GM04503 (cell line): Measurements from ENCODE around the gene RBBP7.

Experiments used
- DNase-seq: peaks from one replicate; pipeline ENCODE4 v3.0.0-alpha.2; 2012; ENCODE audit warnings: low read depth

RBBP7 gene

DNA sequence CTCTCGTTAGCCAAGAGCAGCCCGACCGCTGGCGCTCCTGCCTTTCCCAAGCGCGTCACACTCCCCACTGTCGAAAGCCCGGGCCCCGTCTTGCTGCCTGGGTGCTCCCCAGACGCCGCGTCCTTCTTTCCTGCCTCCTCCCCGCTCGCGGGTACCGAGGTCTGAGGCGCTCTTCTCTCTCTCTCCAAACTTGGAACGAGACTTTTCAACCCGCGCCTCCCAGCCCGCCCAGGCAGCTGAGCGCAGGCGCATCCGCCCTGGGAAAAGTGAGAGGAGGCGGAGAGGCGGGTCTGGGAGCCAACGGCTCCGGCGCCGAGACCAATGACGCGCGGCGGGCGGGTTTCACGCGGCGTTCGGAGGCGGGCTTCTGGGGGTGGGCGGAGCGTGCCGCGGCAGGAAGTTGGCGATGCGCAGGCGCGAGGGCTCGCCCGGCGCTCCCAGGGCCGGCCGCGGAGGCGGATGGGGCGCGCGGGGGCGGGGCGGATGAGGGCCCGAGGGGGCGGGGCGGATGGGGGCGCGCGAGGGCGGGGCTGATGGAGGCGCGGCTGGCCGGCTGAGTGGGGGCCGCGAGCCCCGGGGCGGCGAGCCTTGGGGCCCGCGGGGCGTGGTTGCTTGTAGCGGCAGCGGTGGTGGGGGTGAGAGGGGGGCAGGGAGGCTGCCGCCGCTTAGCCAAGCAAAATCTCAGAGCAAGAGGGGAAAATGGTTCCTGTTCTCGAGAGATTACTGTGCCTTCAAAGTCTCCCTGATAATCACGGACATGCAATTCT lies at the start of gene RBBP7:
Gene RBBP7, minus strand, starts transcription at position 268 of the 767 bp plus-strand sequence. CDS start 309 bp downstream, outside the sequence.
- peak; percentile 60 for DNase-seq

DNA sequence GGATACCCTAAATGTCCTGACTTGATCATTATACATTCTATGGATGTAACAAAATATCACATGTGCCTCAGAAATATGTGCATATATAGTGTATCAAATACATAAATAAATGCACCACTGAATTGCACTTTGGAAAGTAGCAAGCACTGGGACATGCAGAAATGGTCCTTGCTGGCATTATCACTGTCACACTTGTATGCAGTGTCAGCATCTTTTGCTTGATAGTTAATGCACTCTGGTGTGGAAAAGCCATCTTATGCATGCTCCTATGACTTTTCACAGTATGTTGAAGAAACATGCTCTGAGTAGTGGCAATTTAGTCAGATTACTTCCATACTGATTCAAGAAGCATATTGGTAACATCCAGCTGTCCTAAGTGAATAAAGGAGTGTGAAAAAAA lies 48.8 kb upstream of the RBBP7 start:
- DNase-seq = no peak

DNA sequence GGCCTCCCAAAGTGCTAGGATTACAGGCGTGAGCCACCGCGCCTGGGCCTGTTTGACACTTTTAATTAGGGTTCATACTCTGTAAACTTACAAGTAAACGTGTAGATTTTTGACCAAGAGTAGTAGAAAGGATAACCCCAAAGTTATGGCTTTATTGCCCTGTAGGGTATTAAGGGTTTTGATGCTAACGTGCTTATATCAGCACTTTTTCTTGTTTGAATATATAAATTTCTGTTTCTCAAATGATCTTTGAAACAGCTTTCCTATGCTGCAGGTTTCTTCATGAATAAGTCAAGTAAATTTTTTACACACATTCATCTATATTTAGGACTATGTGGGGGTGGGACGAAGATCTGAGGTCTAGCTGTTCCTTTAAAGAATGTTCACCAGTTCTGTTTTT lies 47.0 kb upstream of the RBBP7 start:
- DNase-seq = no peak

DNA sequence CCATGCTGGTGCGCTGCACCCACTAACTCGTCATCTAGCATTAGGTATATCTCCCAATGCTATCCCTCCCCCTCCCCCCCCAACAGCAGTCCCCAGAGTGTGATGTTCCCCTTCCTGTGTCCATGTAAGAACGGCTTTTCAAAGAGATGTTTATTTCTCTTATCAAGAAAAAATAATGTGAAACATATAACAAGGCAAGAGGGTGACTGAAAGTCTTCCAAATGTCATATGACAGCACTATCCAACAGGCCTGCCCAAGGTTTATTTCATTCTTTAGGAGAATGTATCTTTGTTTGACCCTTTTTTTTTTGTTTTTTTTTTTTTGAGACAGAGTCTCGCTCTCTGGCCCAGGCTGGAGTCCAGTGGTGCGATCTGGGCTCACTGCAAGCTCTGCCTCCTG lies 46.4 kb upstream of the RBBP7 start:
- DNase-seq = no peak

DNA sequence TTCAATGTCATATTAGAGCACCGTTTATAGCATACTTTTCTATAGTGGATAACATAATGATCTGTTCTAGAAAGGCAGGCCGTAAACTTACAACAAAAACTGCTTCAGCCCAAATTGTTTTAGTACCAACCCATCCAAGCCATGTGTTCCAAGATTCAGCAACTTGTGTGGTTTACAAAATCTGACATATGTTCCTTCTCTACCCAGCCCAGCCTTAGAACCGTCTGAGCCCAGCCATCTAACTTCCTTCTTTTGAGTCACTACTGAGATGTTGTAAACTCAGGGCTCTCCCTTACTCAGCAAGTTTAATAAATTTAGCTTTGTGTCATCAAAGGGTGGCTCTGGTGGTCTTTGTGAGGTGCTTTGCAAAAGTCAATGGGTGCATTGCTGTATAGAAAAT lies 43.9 kb upstream of the RBBP7 start:
- DNase-seq = no peak

DNA sequence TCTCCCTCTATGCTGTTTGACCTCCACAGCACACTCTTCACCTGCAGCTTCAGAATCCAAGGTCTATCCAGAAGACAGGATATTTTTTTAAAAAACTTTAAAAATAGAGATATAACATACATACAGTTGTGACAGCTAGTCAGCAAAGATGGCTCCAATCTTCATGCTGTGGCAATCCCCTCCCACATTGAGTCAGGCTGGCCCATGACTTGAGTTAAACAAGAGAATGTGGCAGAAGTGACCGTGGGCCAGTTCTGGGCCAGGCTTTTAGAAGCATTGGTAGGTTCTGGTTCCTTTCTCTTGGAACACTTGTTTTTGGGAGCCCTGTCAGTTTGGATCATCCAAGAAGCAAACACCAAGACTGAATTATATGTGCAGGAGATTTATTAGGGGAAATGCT lies 40.2 kb upstream of the RBBP7 start:
- DNase-seq = no peak

DNA sequence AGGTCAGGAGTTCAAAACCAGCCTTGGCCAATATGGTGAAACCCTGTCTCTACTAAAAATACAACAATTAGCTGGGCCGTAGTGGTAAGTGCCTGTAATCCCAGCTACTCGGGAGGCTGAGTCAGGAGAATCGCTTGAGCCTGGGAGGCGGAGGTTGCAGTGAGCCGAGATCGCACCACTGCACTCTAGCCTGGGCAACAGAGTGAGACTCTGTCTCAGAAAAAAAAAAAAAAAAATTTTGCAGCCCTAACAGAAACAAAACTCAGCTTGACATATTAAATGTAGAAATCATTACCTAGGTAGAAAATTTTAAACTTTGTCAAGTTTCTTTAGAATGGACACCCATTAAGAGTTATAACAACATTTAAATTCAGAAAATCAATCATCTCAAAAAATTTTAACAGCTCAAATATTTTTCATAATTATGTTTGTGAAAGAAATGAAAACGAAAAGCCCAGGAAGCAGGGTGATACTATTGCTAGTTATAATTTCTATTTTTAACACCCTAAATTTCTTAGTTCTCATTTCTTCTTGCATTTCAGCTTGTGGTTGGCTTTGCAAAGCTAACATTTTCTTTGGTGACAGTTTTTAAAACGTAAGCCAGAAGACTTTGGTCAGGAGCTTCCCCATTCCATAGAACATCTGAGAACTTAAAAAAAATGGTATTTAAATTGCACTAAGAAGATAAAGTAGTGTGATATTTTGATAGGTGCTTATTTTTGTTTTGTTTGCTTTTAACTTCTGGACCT lies 33.3 kb upstream of the RBBP7 start:
- DNase-seq = no peak

DNA sequence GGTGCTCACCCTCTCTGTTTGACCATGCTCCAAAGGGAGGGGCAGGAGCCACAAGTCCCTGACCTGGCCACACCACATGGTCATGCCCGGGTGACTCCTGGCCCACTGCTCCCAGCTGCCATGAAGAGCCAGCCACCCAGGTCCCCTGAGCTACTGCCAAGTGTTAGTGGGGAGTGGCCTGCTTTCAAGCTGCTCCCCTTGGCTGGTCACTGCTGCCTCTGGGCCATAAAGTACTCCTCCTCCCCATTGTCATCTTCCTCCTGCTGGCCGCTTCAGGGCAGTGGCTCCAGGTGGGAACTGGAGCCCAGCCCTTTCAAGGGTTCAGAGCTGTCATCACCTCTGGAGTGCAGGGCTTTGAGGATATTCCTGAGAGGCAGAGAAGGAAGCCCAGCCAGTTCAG lies 27.3 kb upstream of the RBBP7 start:
- no peak for DNase-seq

DNA sequence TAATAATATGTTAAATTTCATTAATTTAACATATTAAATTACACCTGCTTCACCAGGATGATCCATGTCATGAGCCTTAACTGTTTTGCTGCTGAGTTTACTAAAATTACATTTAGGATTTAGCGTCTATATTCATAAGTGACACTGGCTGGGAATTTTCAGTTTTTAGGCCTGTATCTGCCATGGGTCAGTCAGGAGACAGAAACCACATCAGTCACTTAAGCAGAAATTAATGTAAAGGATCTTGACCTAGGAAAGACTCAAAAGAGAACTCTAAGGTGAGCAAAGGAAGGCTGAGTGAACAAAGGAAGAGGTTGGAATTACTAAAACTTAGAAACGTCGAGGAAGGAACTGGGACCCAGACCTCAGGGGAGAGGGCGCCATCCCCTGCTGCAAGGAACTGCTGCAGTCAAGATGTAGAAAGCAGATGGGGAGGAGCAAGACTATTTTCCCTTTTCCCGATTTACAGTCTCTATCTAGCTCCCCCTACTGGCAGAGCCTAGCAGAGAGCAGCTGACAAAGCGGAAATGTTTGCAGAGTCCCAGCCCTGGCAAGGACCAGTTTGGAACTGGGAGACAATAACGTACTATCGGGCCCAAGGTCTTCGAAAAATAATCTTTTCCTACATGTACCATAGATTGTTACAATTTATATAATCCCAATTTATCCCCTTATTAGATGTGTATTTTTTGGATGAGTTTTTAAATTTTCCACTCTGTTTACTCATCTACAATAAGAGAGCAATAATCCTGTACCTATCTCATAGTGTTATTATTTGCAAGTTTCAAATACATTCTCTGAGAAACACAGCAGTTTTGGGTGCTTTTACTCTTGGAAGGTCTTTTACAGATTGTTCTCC lies 22.6 kb upstream of the RBBP7 start:
- peak; percentile 27 for DNase-seq

DNA sequence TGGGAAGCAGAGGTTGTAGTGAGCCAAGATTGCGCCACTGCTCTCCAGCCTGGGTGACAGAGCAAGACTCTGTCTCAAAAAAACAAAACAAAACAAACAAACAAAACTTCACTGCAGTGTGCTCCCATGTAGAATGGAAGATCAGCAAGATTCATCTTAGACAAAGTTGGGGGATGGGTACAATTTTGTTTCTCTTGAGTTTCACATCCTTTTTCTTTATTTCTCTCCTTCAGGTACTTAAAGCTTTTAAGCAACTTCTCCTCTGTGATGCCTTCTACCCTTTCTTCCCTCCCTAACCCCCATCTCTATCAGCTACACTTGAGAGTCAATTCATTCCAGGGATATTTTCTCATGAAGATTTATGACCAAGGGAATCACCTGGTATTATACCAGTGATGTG lies 15.5 kb upstream of the RBBP7 start:
- no peak for DNase-seq

DNA sequence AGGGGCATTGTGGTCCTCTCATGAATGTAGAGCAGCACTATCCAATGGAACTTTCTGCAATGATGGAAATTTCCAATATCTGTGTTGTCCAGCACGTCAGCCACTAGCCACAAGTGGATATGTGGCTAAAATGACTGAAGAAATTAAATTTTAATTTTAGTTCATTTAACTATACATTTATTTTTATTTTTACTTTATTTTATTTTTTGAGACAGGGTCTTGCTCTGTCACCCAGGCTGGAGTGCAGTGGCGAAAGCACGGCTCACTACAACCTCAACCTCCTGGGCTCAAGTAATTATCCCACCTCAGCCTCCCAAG lies 13.3 kb upstream of the RBBP7 start:
- DNase-seq = no peak

DNA sequence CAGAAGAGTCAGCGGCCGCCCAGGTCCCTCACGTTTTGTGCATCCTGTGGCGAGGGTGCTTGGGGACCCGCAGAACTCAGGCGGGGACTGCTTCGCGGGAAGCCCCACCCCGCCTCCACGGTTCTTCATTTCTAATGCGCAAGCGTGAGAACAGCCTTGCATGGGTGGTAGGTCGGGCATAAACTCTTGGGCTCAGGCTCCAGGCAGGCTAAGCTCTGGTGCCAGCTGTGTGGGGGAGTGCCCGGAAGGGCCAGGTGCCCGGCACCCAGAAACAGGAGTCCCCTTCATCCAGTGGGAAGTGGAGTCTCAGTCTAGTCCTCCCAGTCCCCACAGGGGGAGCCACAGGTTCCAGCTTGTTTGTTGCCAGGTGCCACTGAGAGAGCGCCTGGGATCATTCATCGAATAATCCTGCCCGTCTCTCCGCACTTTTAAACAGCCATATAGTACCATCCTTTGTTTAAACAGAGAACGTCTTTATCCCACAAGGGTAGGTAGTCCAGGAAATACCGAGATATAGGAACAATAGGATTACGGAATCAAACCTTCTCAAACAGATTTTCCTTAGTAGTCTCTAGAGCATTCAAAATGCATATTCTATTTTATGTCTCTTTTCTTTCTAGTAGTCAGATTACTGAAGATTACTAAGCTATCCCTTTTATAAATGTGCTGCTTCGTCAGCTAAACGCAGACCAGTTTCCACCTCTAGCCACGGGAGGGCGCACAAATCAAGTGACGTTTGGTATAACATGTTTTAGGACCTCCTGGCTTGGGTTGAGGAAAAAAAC lies 12.7 kb upstream of the RBBP7 start:
- no peak for DNase-seq

DNA sequence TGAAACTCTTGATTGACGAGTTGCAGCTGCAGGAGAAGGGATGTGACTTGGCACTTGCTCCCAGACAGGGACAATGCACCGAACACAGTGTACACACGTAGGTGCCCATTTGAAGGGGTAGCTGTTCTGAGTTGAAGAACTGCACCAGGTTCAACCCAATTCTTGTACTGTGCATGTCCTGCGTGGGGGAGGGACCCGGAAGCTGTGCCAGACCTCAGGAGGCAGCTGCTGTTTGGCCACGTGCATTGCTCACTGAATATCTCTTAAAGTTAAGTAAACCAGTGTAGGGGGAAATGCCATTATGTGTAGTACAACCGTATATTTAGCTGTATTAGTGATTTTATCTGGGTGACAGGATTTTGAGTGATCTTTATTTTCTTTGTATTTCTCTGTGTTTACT lies 12.0 kb upstream of the RBBP7 start:
- no peak for DNase-seq

DNA sequence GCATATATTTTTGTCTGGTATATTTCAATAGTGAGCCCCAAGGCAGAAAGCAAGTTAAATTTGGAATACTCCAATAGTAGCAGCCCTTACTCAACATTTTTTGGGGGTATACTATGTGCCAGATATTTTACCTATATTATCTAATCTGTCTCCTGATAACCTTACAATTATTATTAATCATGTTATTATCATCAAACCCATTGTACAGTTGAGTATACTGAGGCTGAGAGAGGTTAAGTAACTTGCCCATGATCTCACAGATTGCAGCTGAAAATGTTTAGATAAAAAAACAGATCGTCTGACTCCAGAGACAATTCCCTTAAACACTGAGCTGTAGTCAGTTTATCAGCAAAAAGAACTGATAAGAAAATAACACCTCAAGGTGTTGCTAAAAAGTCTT lies 6.5 kb upstream of the RBBP7 start:
- DNase-seq = no peak

DNA sequence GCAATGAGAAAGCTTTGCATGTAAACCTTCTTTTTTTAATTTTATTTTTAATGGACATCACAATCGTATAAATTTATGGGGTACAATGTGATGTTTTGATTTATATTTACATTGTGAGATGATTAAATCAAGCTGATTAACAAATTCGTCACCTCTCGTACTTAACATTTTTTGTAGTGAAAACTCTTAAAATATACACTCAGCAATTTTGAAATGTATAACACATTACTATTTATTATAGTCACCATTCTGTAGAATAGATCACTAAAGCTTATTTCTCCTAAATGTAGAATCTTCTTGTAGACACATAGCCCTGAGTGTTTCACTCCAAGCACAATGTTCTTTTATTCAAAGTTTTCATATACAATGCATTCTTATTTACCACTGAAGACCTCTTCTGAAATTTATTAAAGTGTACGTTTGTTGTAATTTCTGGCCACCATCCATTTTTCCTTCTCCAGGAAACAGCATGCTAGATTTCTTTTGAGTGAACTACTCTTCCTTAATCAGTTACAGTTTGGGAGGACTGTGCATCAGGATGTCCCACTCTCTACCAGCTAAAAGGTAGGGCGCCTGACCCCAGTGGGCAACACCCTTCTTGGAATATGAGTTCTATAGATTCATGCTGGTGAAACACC lies 4.4 kb upstream of the RBBP7 start:
- DNase-seq = no peak

DNA sequence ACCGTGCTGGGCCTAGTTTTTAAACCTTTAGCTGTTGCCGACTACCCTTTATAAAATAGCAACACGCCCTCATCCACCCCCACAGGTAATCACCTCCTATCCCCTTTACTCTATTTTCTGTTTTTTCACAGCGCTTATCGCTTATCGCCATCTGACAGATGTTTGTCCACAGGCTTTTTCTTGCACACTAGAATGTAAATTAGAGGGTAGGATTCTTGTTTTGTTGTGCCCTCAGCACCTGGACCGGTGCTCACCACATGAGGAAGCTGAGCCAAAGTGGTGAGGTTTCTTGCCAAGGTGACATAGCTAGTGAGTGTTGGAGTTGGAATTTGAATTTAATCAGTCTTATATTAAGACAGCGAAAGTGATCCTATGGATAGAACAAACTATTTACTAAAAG lies 2.9 kb upstream of the RBBP7 start:
- no peak for DNase-seq

DNA sequence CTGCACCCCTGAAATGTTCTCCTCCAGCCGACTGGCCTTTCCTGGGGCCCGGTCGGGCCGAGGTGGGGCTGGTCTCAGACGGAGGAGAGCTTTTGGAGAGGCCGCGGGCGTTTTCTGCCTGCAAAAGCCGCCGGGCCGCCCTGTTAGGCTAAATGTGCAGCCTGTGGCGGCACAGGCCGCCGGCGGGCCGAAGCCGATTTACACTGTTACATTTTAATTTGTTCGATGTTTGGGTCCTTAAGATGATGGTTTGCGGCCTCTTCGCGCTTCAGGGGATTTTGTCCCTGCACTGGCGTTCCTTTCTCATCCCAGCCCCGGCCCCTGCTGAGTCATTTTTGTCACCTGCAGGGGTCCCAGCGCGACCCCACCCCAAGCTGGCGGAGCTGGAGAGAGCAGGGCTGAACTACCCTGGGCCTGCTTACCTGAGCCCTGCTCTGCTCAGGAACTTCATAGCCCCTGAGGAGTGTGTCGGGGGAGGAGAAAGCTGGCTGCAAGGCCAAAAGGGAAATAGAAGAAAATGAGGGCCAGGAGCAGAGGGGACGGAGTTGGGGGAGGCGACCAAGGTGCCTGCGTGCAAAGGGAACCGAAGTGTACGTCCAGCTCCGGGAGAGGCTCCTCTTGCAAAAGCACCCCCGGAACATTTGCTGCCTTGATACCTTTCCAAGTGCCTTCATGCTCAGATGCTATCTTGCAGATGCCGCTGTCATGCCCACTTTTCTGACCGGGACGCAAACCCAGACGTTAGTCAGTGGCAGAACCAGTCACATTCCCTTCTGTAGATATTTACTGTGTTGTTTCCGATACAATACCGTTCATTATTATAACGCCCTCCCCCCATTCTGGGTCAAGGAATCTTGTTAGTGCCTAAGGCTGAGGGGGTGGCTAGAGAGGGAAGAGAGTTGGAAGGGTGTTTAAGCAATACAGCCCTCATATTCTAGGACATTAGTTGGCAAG lies 977 bp upstream of the RBBP7 start:
- no peak for DNase-seq

DNA sequence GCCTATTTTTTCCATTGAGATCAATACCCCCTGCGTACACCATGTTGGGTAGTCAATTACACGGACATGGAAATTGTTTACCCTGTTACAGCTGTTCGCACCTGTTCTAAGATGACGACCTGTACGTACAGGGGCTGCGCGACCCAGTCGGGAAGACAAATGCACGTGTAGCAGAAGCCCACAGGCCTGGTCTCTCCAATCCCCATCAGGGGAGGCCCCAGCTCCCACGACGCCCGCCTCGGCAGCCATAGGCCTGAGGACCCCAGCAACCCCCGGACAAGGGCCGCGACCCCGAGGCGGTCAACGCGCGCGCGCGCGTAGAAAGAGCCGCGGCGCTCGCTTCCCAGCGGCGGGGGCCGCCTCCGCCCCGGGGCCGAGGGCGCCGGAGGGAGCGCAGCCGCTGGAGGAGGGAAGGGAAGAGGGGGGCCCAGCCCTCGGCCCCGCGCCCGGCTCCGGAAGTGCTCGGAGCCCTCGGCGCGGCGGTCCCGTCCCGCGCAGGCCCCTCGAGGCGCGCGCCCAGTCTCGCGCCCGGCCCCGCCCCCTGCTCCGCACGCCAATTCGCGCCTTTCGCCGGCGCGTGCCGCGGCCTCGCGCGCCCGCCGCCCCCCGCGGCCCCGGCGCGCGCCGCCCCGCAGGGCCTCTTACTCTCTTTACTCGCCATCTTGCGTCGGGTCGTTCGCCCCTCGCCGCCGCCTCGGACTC lies 618 bp downstream of the RBBP7 start:
- DNase-seq = no peak

DNA sequence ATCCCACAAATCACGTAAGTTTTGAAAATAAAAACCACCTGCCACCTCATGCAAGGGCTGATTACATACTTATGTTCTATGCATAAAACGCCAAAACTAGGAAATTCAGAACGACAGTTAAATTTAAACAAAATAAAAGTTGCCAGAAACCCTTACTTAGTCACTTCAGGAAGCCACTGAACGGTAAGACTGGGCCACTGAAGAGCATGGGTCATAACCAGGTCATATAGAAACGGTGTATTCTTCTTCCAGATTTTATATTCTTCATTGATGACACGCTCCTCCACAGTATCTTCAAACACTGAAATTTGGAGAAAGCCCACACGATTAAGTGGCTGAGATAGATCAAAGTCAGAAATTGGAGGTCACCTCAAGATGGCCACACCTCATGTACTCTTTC lies 1.2 kb downstream of the RBBP7 start:
- no peak for DNase-seq

DNA sequence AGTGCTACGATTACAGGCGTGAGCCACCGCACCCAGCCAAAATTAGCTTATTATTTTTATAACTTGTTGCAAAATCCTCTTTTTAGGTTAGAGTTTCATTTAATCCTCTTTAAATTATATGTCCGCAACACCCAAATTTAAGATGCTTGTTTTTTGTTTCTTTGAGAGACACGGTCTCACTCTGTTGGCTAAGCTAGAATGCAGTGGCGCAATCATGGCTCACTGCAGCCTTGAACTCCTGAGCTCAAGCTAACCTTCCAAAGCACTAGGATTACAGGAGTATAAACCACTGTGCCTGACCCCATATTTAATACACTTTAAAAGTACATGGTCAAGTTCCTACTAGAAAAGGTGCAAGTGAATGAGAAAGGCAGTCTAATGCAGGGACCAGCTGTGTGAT lies 2.2 kb downstream of the RBBP7 start:
- DNase-seq = no peak
